ENCODE data around the gene HSD17B12. TPM values are rescaled to one million over a fixed set of nuclear protein-coding genes. Genes with fewer than 3 reads are reported as not detected.

Gene HSD17B12
- total and polyA plus RNA-seq, 2 of the 13 experiments (the other 11 are each of a cell fraction or from before 2014, with no cell fraction given), result 50.3 to 117 TPM

- FAIRE-seq, result no peak
- DNase-seq (ENCODE audit: low spot score), result no peak
- 99% methylated on average over 3 of the region's 3 CpGs for WGBS (ENCODE audit: low lambda C conversion rate)
- Histone ChIP-seq H3K79me2 (ENCODE audit: insufficient read depth, low read length) (peaks cover 94% of the 10 kb centered on the region), H3K27ac (ENCODE audit: extremely low read length, insufficient read depth, low read length) (no peak overlapping the region), H3K4me2 (ENCODE audit: low read depth, low read length) (0 out of 2 replicates have a peak overlapping the region, but pooled peaks have one; percentile 6), H3K9ac (ENCODE audit: insufficient read depth, low read depth, low read length) (no peak overlapping the region), H4K20me1 (ENCODE audit: insufficient read depth, low read length) (peaks cover 30% of the 10 kb centered on the region), H2AFZ (ENCODE audit: low read length) (no peak overlapping the region), H3K9me3 (ENCODE audit: low read length) (no peaks in the 10 kb centered on the region), H3K4me3 (replicated peaks in 1 of 3; ENCODE audit: insufficient read depth in 1 of 3, low read depth in 2 of 3, low read length in 3 of 3) (no peak overlapping the region), H3K4me1 (ENCODE audit: insufficient read depth, low read length) (peaks cover 56% of the 10 kb centered on the region), H3K27me3 (ENCODE audit: control insufficient read depth in 1 of 2, insufficient read depth in 2 of 2, low read length in 2 of 2) (no peaks in the 10 kb centered on the region), H3K36me3 (replicated peaks in 1 of 2; ENCODE audit: control insufficient read depth in 1 of 2, insufficient read depth in 2 of 2, low read length in 2 of 2) (peaks cover 4 to 26% of the 10 kb centered on the region in 2 experiments; a peak in 4 of 5 replicates)
- ChIA-PET POLR2A (no interaction called here), CTCF (ENCODE audit: low intra/inter-chr PET ratio, low total read pairs) (no interaction called here)
- BruUV-seq (replicated peaks), result no TSS peak
- no peak for TF ChIP-seq ZNF407 (CRISPR knock-in tag; IDR thresholded peaks at IDR 0.05; ENCODE audit: not compliant biosample characterization)
- peak in 1 of 2 experiments; percentile 16; a peak in 1 of 4 replicates for TF ChIP-seq POLR2A (IDR thresholded peaks at IDR 0.05; ENCODE audit: insufficient read depth in 1 of 2, low read depth in 2 of 2, low read length in 2 of 2)
- ATAC-seq, result no peak; the same call in 2 of the 3 replicates
- intact Hi-C loops (cut with micrococcal nuclease; ENCODE audit: unreplicated experiment) (no loop called here), in situ Hi-C loops (cut with HindIII; ENCODE audit: extremely low pct_ligation_motif_present, low pct_unique_long_range_greater_than_20kb) (no loop called here)
Observed at GRCh38 chr11:43687120-43687791, 6.7 kb downstream of the HSD17B12 start.
